Liver (tissue), 3 donors: ENCODE results near the gene MAP2K7.

Source experiments
- FOXA1 ChIP-seq: IDR thresholded peaks from 2 replicates; pipeline ENCODE4 v1.6.1; 2016; ENCODE audit warnings: antibody characterized with exemption
- RAD21 ChIP-seq, 2 donors: IDR thresholded peaks; 2 replicates each; pipeline ENCODE4 v1.6.1; 2016; ENCODE audit warnings: antibody characterized with exemption in 2 of 2, mild to moderate bottlenecking in 2 of 2
- TF ChIP-seq, protein P1 (sequence below): fragments of 150-350 bp; IDR thresholded peaks from 2 replicates; pipeline ENCODE4 v1.5.1; 2017; ENCODE audit warnings: improper control_type of control experiment, low read depth, low read length; ENCODE audit not compliant: missing input control
- TF ChIP-seq, protein P2 (sequence below): IDR thresholded peaks from 2 replicates; pipeline ENCODE4 v1.6.1; 2016; ENCODE audit warnings: antibody characterized with exemption
- donor health status: healthy.
- donor health status: healthy.

DNA sequence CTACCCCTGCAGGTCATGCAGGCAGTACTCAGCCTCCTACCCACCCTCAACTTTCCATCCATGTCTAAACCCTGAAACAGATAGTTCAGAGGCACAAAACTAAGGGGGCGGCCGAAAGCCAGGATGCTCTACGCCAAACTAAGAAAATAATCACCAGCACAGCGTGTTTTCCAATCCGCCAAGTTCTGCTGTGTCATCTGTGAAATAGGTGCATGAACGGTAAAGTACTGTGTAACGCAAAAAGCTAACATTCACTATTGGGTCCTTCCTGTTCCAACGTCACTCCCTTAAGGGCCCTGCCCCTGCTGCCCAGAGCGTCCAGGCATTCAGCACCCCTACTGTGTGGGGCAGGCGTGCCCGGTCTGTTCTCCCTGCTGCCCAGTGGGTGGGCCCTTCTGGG, 52.0 kb downstream of the MAP2K7 start:
- TF ChIP-seq, protein P1, sequence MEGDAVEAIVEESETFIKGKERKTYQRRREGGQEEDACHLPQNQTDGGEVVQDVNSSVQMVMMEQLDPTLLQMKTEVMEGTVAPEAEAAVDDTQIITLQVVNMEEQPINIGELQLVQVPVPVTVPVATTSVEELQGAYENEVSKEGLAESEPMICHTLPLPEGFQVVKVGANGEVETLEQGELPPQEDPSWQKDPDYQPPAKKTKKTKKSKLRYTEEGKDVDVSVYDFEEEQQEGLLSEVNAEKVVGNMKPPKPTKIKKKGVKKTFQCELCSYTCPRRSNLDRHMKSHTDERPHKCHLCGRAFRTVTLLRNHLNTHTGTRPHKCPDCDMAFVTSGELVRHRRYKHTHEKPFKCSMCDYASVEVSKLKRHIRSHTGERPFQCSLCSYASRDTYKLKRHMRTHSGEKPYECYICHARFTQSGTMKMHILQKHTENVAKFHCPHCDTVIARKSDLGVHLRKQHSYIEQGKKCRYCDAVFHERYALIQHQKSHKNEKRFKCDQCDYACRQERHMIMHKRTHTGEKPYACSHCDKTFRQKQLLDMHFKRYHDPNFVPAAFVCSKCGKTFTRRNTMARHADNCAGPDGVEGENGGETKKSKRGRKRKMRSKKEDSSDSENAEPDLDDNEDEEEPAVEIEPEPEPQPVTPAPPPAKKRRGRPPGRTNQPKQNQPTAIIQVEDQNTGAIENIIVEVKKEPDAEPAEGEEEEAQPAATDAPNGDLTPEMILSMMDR: no peak
- TF ChIP-seq RAD21 (IDR thresholded peaks at IDR 0.05): no peak
- TF ChIP-seq, protein P2, sequence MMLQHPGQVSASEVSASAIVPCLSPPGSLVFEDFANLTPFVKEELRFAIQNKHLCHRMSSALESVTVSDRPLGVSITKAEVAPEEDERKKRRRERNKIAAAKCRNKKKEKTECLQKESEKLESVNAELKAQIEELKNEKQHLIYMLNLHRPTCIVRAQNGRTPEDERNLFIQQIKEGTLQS: no peak
- TF ChIP-seq FOXA1: no peak
